OCI-LY1 (cell line): ENCODE results near the gene DIP2C.

Source experiments
- EZH2 ChIP-seq: fragments of 200-600 bp; sonication (generic), shearing (Covaris generic); IDR thresholded peaks from 2 replicates; pipeline ENCODE4 v1.8.0; 2017; ENCODE audit warnings: borderline replicate concordance, mixed run types, mild to moderate bottlenecking, antibody characterized with exemption, low read length, moderate library complexity, mixed read lengths
- TF ChIP-seq, protein P1 (sequence below): fragments of 200-600 bp; sonication (generic), shearing (Covaris generic); IDR thresholded peaks from 2 replicates; pipeline ENCODE4 v1.5.1; 2017; ENCODE audit warnings: mild to moderate bottlenecking, antibody characterized with exemption, low read length, moderate library complexity, mixed read lengths

DNA sequence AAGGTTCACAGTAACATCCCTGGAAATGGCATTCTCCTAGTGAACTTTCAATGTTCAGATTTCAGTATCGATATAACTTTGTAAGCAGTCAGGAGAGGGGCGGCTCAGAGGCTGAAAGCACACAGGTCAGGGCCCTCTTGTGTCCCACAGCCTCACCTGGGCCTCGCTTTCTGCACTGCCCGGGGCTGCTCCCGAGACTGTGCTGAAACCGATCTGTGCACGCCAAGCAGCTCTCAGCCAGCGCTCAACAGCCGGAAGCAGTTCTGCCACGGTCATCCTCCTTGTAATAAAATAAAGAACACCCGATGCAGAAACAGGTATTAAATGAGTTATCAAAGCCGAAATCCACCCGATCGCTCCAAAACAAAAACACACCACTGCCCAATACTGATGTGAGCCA lies 106.0 kb downstream of the DIP2C start:
- TF ChIP-seq, protein P1, sequence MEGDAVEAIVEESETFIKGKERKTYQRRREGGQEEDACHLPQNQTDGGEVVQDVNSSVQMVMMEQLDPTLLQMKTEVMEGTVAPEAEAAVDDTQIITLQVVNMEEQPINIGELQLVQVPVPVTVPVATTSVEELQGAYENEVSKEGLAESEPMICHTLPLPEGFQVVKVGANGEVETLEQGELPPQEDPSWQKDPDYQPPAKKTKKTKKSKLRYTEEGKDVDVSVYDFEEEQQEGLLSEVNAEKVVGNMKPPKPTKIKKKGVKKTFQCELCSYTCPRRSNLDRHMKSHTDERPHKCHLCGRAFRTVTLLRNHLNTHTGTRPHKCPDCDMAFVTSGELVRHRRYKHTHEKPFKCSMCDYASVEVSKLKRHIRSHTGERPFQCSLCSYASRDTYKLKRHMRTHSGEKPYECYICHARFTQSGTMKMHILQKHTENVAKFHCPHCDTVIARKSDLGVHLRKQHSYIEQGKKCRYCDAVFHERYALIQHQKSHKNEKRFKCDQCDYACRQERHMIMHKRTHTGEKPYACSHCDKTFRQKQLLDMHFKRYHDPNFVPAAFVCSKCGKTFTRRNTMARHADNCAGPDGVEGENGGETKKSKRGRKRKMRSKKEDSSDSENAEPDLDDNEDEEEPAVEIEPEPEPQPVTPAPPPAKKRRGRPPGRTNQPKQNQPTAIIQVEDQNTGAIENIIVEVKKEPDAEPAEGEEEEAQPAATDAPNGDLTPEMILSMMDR = no peak
- TF ChIP-seq EZH2 = no peak
